Measurements from ENCODE around the gene ACLY.

GRCh38 chr17:41959030-41959335, 40.2 kb upstream of the ACLY start:
- TF ChIP-seq CTCF (IDR thresholded peaks at IDR 0.05): no peak
- no peak for TF ChIP-seq POLR2A (IDR thresholded peaks at IDR 0.05)

Data from heart left ventricle (tissue), 13 donors.